Measurements from ENCODE around the gene ETV6. TPM values are rescaled to one million over a fixed set of nuclear protein-coding genes. Genes with fewer than 3 reads are reported as not detected.

Gene ETV6
- total RNA-seq, 1 experiment from 2014 or later, result 16.5 TPM

- no peak for DNase-seq (ENCODE audit: low spot score)
These were observed 177.1 kb downstream of the ETV6 start for GRCh38 chr12:11826574-11826973.

- DNase-seq (ENCODE audit: low spot score), result no peak
These were observed 177.9 kb downstream of the ETV6 start for GRCh38 chr12:11827091-11828061.

- DNase-seq (ENCODE audit: low spot score), result no peak
These were observed 180.3 kb downstream of the ETV6 start for GRCh38 chr12:11829764-11830194.

GRCh38 chr12:11830307-11830801 lies 180.9 kb downstream of the ETV6 start:
- no peak for DNase-seq (ENCODE audit: low spot score)

GRCh38 chr12:11832093-11832492 lies 182.6 kb downstream of the ETV6 start:
- no peak for DNase-seq (ENCODE audit: low spot score)

- DNase-seq (ENCODE audit: low spot score), result no peak
These were observed 183.9 kb downstream of the ETV6 start for GRCh38 chr12:11833174-11833895.

GRCh38 chr12:11834104-11834812 lies 184.8 kb downstream of the ETV6 start:
- DNase-seq (ENCODE audit: low spot score), result peak; percentile 34

GRCh38 chr12:11834931-11835330 lies 185.5 kb downstream of the ETV6 start:
- no peak for DNase-seq (ENCODE audit: low spot score)

GRCh38 chr12:11836282-11837151 lies 187.0 kb downstream of the ETV6 start:
- no peak for DNase-seq (ENCODE audit: low spot score)

- DNase-seq (ENCODE audit: low spot score), result no peak
These were observed 187.9 kb downstream of the ETV6 start for GRCh38 chr12:11837216-11837934.

GRCh38 chr12:11838403-11838802 lies 188.9 kb downstream of the ETV6 start:
- DNase-seq (ENCODE audit: low spot score), result no peak

- peak; percentile 93 for DNase-seq (ENCODE audit: low spot score)
These were observed 189.7 kb downstream of the ETV6 start for GRCh38 chr12:11839091-11839641.

- peak; percentile 85 for DNase-seq (ENCODE audit: low spot score)
These were observed 190.9 kb downstream of the ETV6 start for GRCh38 chr12:11840366-11840765.

GRCh38 chr12:11846488-11846887 lies 197.0 kb downstream of the ETV6 start:
- no peak for DNase-seq (ENCODE audit: low spot score)

GRCh38 chr12:11847539-11847938 lies 198.1 kb downstream of the ETV6 start:
- DNase-seq (ENCODE audit: low spot score), result no peak

- no peak for DNase-seq (ENCODE audit: low spot score)
These were observed 200.5 kb downstream of the ETV6 start for GRCh38 chr12:11849757-11850504.

GRCh38 chr12:11853126-11853525 lies 203.7 kb downstream of the ETV6 start:
- no peak for DNase-seq (ENCODE audit: low spot score)

- no peak for DNase-seq (ENCODE audit: low spot score)
These were observed 204.6 kb downstream of the ETV6 start for GRCh38 chr12:11854011-11854499.

- no peak for DNase-seq (ENCODE audit: low spot score)
These were observed 206.5 kb downstream of the ETV6 start for GRCh38 chr12:11855983-11856374.

All from HT-29 (cell line).